Neuronal stem cell (in vitro differentiated cells): Measurements from ENCODE around the gene SLC25A39.
"Not testable (repeated sequence)": the region's sequence is repeated elsewhere in the genome, so short reads cannot be mapped to it uniquely, and the experiment has no call there.

Experiments
- DNase-seq: peaks from one replicate; pipeline ENCODE4 v3.0.0-alpha.2; 2013; ENCODE audit warnings: low spot score
- H2AFZ ChIP-seq: one replicate; pipeline ENCODE4 v1.6.1; 2013; ENCODE audit warnings: mild to moderate bottlenecking, low read length, inconsistent platforms
- H2AK5ac ChIP-seq: 2 replicates; pipeline ENCODE4 v1.6.1; 2013; ENCODE audit warnings: low read depth, mild to moderate bottlenecking, inconsistent platforms, low read length, moderate library complexity, mixed read lengths
- H2BK120ac ChIP-seq: 2 replicates; pipeline ENCODE4 v1.6.1; 2013; ENCODE audit warnings: low read depth, mild to moderate bottlenecking, inconsistent platforms, low read length, moderate library complexity, mixed read lengths
- H2BK12ac ChIP-seq: one replicate; pipeline ENCODE4 v1.6.1; 2013; ENCODE audit warnings: low read length, inconsistent platforms
- H2BK15ac ChIP-seq: 2 replicates; pipeline ENCODE4 v1.6.1; 2013; ENCODE audit warnings: mild to moderate bottlenecking, low read length, inconsistent platforms, mixed read lengths
- H2BK5ac ChIP-seq: one replicate; pipeline ENCODE4 v1.6.1; 2013; ENCODE audit warnings: inconsistent platforms, mild to moderate bottlenecking, low read length, moderate library complexity
- H3K14ac ChIP-seq: one replicate; pipeline ENCODE4 v1.6.1; 2013; ENCODE audit warnings: low read length, inconsistent platforms
- H3K18ac ChIP-seq: 2 replicates; pipeline ENCODE4 v1.6.1; 2013; ENCODE audit warnings: low read length, inconsistent platforms
- H3K23ac ChIP-seq: 2 replicates; pipeline ENCODE4 v1.6.1; 2013; ENCODE audit warnings: low read depth, mild to moderate bottlenecking, mixed read lengths, low read length, inconsistent platforms; ENCODE audit not compliant: poor library complexity
- H3K27ac ChIP-seq: replicated peaks from 3 replicates; pipeline ENCODE4 v1.5.1; 2013; ENCODE audit warnings: low read length, inconsistent platforms
- H3K27me3 ChIP-seq, 3 experiments: 2 replicates each; pipeline ENCODE4 v1.6.1; 2013; ENCODE audit warnings: low read length in 3 of 3, mild to moderate bottlenecking in 2 of 3, inconsistent platforms in 1 of 3, low read depth in 1 of 3, mixed read lengths in 1 of 3, moderate library complexity in 1 of 3; ENCODE audit not compliant: control insufficient read depth in 3 of 3, insufficient read depth in 3 of 3
- H3K36me3 ChIP-seq, 2 donors: replicated peaks in 1 of 2; 2 replicates each; pipeline ENCODE4 v1.6.1; 2013; ENCODE audit warnings: low read length in 2 of 2; ENCODE audit not compliant: control insufficient read depth in 2 of 2, insufficient read depth in 2 of 2
- H3K4ac ChIP-seq: 2 replicates; pipeline ENCODE4 v1.6.1; 2013; ENCODE audit warnings: inconsistent platforms, mild to moderate bottlenecking, low read length, moderate library complexity
- H3K4me1 ChIP-seq, 2 donors: 1 replicate in 1 of 2; 2 replicates in 1 of 2; pipeline ENCODE4 v1.6.1; 2013; ENCODE audit warnings: low read length in 2 of 2, low read depth in 1 of 2; ENCODE audit not compliant: control insufficient read depth in 2 of 2, insufficient read depth in 1 of 2
- H3K4me2 ChIP-seq: one replicate; pipeline ENCODE4 v1.6.1; 2013; ENCODE audit warnings: mild to moderate bottlenecking, low read length, inconsistent platforms; ENCODE audit not compliant: insufficient read depth, poor library complexity, severe bottlenecking
- H3K4me3 ChIP-seq, 2 donors: 2 replicates each; pipeline ENCODE4 v1.5.1; 2013; ENCODE audit warnings: low read length in 2 of 2, mild to moderate bottlenecking in 2 of 2, inconsistent platforms in 1 of 2, moderate library complexity in 1 of 2
- H3K79me1 ChIP-seq: one replicate; pipeline ENCODE4 v1.6.1; 2013; ENCODE audit warnings: low read depth, mild to moderate bottlenecking, inconsistent platforms, low read length, moderate library complexity
- H3K9ac ChIP-seq: one replicate; pipeline ENCODE4 v1.6.1; 2013; ENCODE audit warnings: mild to moderate bottlenecking, low read depth, low read length, inconsistent platforms; ENCODE audit not compliant: poor library complexity
- H3K9me3 ChIP-seq, 2 donors: replicated peaks in 1 of 2; 2 replicates each; pipeline versions ENCODE3 to v1.6.1; 2013; ENCODE audit warnings: low read length in 2 of 2, mild to moderate bottlenecking in 2 of 2, inconsistent platforms in 1 of 2, low read depth in 1 of 2, mixed read lengths in 1 of 2, moderate library complexity in 1 of 2; ENCODE audit not compliant: control insufficient read depth in 2 of 2, insufficient read depth in 1 of 2
- H4K8ac ChIP-seq: one replicate; pipeline ENCODE4 v1.6.1; 2013; ENCODE audit warnings: low read depth, mild to moderate bottlenecking, inconsistent platforms, low read length, moderate library complexity
- H4K91ac ChIP-seq: one replicate; pipeline ENCODE4 v1.6.1; 2013; ENCODE audit warnings: low read length, low read depth, mild to moderate bottlenecking, inconsistent platforms; ENCODE audit not compliant: poor library complexity
- WGBS, 2 donors: extraction: QIAGEN DNeasy Blood & Tissue Kit; methylation state at CpG; one replicate each; pipeline ENCODE4 v1.1.7; 2013; ENCODE audit warnings: missing lambda C conversion rate in 2 of 2, mixed read lengths in 1 of 2; ENCODE audit not compliant: insufficient read length in 2 of 2, insufficient replicate concordance in 1 of 2; ENCODE audit errors: extremely low coverage in 2 of 2; 5-methylcytosine and 5-hydroxymethylcytosine counted together

SLC25A39 gene

GRCh38 chr17:44344939-44345453 lies 20.4 kb upstream of the SLC25A39 start, which contains the start of gene GRN:
TSS of gene GRN (plus strand) at chr17:44345302. CDS start at chr17:44349165, 3,863 bp downstream.
- H2BK120ac ChIP-seq: no peak within 1 kb of the TSS
- H3K27me3 ChIP-seq: peaks cover 0 to 2% (median 0%) of the 10 kb centered on the region in 3 experiments
- no peak within 1 kb of the TSS for H3K14ac ChIP-seq
- H2AFZ ChIP-seq: peak within 1 kb of the TSS; percentile 88
- peak; percentile 98 for DNase-seq
- no peak within 1 kb of the TSS for H2AK5ac ChIP-seq
- H3K23ac ChIP-seq: peak within 1 kb of the TSS; percentile 68
- peaks cover 0 to 1% of the 10 kb centered on the region in 2 donors for H3K9me3 ChIP-seq
- H3K36me3 ChIP-seq: peaks cover 2 to 3% of the 10 kb centered on the region in 2 donors
- peaks cover 0 to 4% of the 10 kb centered on the region in 2 donors for H3K4me1 ChIP-seq
- no peak within 1 kb of the TSS for H2BK5ac ChIP-seq
- H4K91ac ChIP-seq: no peak within 1 kb of the TSS
- no peak within 1 kb of the TSS for H3K27ac ChIP-seq
- H2BK12ac ChIP-seq: no peak within 1 kb of the TSS
- H3K79me1 ChIP-seq: no peaks in the 10 kb centered on the region
- H3K9ac ChIP-seq: peak within 1 kb of the TSS; percentile 75
- peak within 1 kb of the TSS; percentile 85 for H3K4me2 ChIP-seq
- peak within 1 kb of the TSS; percentile 19 for H2BK15ac ChIP-seq
- H3K4me3 ChIP-seq: peak within 1 kb of the TSS; percentile 73 to 85
- WGBS, 2 donors: no CpG with 5 or more reads among the region's 26 CpGs
- H4K8ac ChIP-seq: no peak within 1 kb of the TSS
- H3K18ac ChIP-seq: peak within 1 kb of the TSS; percentile 67
- H3K4ac ChIP-seq: no peak within 1 kb of the TSS

- Histone ChIP-seq H3K36me3 (no peaks in the 10 kb centered on the region), H3K27me3 (peaks cover 0 to 2% (median 0%) of the 10 kb centered on the region in 3 experiments), H2BK5ac (no peak overlapping the region), H3K27ac (no peak overlapping the region), H3K9me3 (peaks cover 0 to 1% of the 10 kb centered on the region in 2 donors), H2BK120ac (no peak overlapping the region), H4K91ac (no peak overlapping the region), H3K79me1 (no peaks in the 10 kb centered on the region), H2AFZ (peak overlapping the region; percentile 88), H3K4me3 (no peak overlapping the region), H3K4me1 (peaks cover 0 to 4% of the 10 kb centered on the region in 2 donors), H3K4me2 (no peak overlapping the region), H3K14ac (no peak overlapping the region), H3K18ac (no peak overlapping the region), H3K4ac (no peak overlapping the region), H2BK15ac (no peak overlapping the region), H3K9ac (peak overlapping the region; percentile 10), H2AK5ac (peak overlapping the region; percentile 60), H4K8ac (no peak overlapping the region), H2BK12ac (no peak overlapping the region), H3K23ac (no peak overlapping the region)
- WGBS, 2 donors: no CpG with 5 or more reads among the region's 11 CpGs
- no peak for DNase-seq
Measured at GRCh38 chr17:44343510-44344209, 19.0 kb upstream of the SLC25A39 start.

- not testable (repeated sequence) for H3K79me1 ChIP-seq, H2BK15ac ChIP-seq, H3K4me3 ChIP-seq, H3K36me3 ChIP-seq, H3K18ac ChIP-seq, H3K9me3 ChIP-seq, H3K4me2 ChIP-seq, DNase-seq, H3K9ac ChIP-seq, H2AK5ac ChIP-seq, H3K4me1 ChIP-seq, H2BK120ac ChIP-seq, H4K8ac ChIP-seq, H3K27ac ChIP-seq, H3K14ac ChIP-seq, H4K91ac ChIP-seq, H2BK12ac ChIP-seq, H3K4ac ChIP-seq, H2AFZ ChIP-seq, H3K23ac ChIP-seq, H2BK5ac ChIP-seq
- H3K27me3 ChIP-seq: peaks cover 0 to 17% (median 0%) of the 10 kb centered on the region in 3 experiments
- WGBS, 2 donors: no CpG with 5 or more reads among the region's 5 CpGs
Measured at GRCh38 chr17:44340553-44340952, 15.9 kb upstream of the SLC25A39 start.

- H3K9me3 ChIP-seq: no peaks in the 10 kb centered on the region
- H2BK120ac ChIP-seq: no peak overlapping the region
- H3K79me1 ChIP-seq: no peaks in the 10 kb centered on the region
- H3K14ac ChIP-seq: no peak overlapping the region
- H3K23ac ChIP-seq: no peak overlapping the region
- H3K4me2 ChIP-seq: no peak overlapping the region
- H3K4me1 ChIP-seq: no peaks in the 10 kb centered on the region
- H2AFZ ChIP-seq: no peak overlapping the region
- H2BK12ac ChIP-seq: no peak overlapping the region
- no peak overlapping the region for H2BK5ac ChIP-seq
- H4K8ac ChIP-seq: no peak overlapping the region
- H4K91ac ChIP-seq: no peak overlapping the region
- no peak overlapping the region for H3K27ac ChIP-seq
- no peaks in the 10 kb centered on the region for H3K36me3 ChIP-seq
- H2AK5ac ChIP-seq: no peak overlapping the region
- no peak for DNase-seq
- H3K4me3 ChIP-seq: no peak overlapping the region
- H3K4ac ChIP-seq: no peak overlapping the region
- no peak overlapping the region for H3K18ac ChIP-seq
- peaks cover 0 to 32% (median 0%) of the 10 kb centered on the region in 3 experiments for H3K27me3 ChIP-seq
- WGBS, 2 donors: no CpG with 5 or more reads among the region's 6 CpGs
- no peak overlapping the region for H2BK15ac ChIP-seq
- no peak overlapping the region for H3K9ac ChIP-seq
Measured at GRCh38 chr17:44338702-44339101, 14.1 kb upstream of the SLC25A39 start.
